Transverse colon (tissue), 4 donors: Measurements from ENCODE around the gene WNK4.
A peak's percentile ranks its signal among the peaks of the same experiment; 100 is the strongest.

Experiments
- CTCF ChIP-seq, 5 experiments: fragments of 200-600 bp in 3 of 5; fragments of 450-650 bp in 2 of 5; sonication (generic) in 3 of 5; IDR thresholded peaks; 1 replicate in 2 of 5; 2 replicates in 3 of 5; pipeline ENCODE4 v1.5.1; 2016 to 2017; ENCODE audit warnings: antibody characterized with exemption in 5 of 5, inconsistent platforms in 3 of 5, mild to moderate bottlenecking in 2 of 5, moderate library complexity in 1 of 5
- POLR2A ChIP-seq: fragments of 450-650 bp; IDR thresholded peaks from one replicate; pipeline ENCODE4 v1.6.1; 2016; ENCODE audit warnings: antibody characterized with exemption, mild to moderate bottlenecking, moderate library complexity
- POLR2AphosphoS5 ChIP-seq, 3 donors: sonication (generic); formaldehyde crosslinking; IDR thresholded peaks; one replicate each; pipeline ENCODE4 v1.6.1; 2016; ENCODE audit warnings: antibody characterized with exemption in 3 of 3

- TF ChIP-seq POLR2A (peak; percentile 69), CTCF (IDR thresholded peaks at IDR 0.05) (peak in 1 of 5 experiments; percentile 24), POLR2AphosphoS5 (IDR thresholded peaks at IDR 0.05) (peak; percentile 70 to 74 (median 73))
Measured at GRCh38 chr17:42798383-42799380, 18.3 kb downstream of the WNK4 start, which contains the start of the genes CNTD1 and COA3.
